GM10266 (cell line): ENCODE results near the gene HNRNPL.
"Not testable (repeated sequence)": the region's sequence is repeated elsewhere in the genome, so short reads cannot be mapped to it uniquely, and the experiment has no call there.

Experiments
- DNase-seq: peaks from one replicate; pipeline ENCODE4 v3.0.0; 2012; ENCODE audit errors: extremely low spot score
- TF ChIP-seq, protein P1 (sequence below): IDR thresholded peaks from 2 replicates; pipeline ENCODE4 v1.5.1; 2012; ENCODE audit warnings: mild to moderate bottlenecking, low read depth; ENCODE audit not compliant: control insufficient read depth, insufficient read depth; ENCODE audit errors: missing control alignments

HNRNPL gene

DNA sequence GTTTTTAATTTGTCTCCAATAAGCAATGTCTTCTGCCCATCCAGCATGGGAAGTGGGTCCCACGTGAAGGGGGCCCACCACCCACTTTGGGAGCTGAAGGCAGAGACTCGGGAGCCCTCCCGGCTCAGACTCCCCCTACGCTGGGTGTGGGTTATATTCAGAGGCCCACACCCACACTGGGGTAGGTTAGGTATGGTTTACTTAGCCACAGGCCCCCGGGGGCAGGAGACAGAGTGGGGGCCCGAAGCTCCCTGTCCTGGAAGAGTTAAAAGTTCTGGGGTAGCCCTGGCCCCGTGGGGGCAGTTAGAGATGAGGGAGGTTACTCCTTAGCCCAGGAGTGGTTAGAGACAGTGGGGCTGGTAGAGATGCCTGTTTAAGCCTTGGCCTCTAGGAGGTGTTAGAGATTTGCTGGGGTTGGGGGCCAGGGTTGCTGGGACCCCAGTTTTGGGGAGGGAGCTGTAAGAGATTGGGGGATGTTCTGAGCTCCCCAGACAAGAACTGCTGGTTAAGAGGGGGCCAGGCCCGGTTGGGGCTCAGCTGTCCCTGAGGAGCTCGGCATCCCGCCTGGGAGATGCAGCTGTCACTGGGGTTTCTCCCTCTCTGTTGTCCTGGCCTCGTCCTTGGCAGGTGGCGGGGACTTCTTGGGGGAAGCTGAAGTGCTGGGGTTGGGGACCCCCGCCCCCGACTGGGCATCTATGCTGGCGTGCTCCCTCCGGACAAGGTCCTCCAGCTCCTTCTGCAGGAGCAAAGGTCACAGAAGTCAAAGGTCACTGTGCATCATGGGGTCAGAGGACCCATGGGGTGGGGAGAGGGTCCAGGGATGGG lies 29.0 kb upstream of the HNRNPL start:
- TF ChIP-seq, protein P1, sequence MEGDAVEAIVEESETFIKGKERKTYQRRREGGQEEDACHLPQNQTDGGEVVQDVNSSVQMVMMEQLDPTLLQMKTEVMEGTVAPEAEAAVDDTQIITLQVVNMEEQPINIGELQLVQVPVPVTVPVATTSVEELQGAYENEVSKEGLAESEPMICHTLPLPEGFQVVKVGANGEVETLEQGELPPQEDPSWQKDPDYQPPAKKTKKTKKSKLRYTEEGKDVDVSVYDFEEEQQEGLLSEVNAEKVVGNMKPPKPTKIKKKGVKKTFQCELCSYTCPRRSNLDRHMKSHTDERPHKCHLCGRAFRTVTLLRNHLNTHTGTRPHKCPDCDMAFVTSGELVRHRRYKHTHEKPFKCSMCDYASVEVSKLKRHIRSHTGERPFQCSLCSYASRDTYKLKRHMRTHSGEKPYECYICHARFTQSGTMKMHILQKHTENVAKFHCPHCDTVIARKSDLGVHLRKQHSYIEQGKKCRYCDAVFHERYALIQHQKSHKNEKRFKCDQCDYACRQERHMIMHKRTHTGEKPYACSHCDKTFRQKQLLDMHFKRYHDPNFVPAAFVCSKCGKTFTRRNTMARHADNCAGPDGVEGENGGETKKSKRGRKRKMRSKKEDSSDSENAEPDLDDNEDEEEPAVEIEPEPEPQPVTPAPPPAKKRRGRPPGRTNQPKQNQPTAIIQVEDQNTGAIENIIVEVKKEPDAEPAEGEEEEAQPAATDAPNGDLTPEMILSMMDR, result no peak
- DNase-seq, result no peak

- TF ChIP-seq, protein P1, result no peak
- DNase-seq, result peak; percentile 86
These were observed 28.2 kb upstream of the HNRNPL start, which contains the start of gene RINL for GRCh38 chr19:38877781-38878574. TSS of gene RINL (minus strand) at chr19:38878275. CDS start at chr19:38876742, 1,533 bp downstream.

DNA sequence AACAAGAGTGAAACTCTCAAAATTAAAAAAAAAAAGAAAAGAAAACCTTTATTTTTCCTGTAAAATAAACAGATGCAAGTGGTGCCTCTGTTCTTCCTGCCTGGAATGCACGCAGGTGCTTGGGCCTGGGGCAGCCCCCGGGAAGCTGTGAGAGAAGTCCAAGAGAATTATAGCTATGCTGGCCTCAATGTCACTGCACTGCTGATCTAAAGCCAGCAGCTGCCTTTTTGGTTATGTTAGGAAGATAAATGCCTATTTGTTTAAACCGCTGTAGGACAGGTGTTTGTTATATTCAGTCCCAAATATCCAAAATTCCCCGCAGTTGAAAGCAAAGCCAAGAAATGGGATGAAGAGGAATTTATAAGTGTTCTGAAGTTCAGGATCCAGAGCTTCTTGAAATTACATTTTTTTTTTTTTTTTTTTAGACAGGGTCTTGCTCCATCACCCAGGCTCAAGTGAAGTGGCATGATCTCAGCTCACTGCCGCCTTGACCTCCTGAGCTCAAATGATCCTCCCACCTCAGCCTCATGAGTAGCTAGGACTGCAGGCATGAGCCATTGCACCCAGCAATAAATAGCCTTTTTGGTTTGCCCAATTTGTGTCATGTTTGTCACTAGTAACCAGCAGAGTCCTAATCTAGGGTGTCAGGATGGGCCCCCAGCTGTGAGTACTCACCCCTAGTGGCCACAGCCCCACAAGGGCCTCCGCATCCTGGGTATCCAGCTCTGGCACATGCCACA lies 26.0 kb upstream of the HNRNPL start:
- no peak for DNase-seq
- TF ChIP-seq, protein P1, result no peak

DNA sequence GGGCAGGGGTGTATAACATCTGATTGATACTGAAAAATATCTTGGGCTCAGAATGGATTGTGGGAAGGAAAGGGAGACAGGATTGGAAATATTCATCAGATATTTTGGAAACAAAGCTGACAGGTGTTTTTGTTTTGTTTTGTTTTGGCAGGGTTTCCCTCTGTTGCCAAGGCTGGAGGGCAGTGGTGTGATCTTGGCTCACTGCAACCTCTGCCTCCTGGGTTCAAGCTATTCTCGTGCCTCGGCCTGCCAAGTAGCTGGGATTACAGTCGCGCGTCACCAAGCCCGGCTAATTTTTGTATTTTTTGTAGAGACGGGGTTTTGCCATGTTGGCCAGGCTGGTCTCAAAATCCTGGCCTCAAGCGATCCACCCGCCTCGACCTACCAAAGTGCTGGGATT lies 23.6 kb upstream of the HNRNPL start:
- not testable (repeated sequence) for DNase-seq

DNA sequence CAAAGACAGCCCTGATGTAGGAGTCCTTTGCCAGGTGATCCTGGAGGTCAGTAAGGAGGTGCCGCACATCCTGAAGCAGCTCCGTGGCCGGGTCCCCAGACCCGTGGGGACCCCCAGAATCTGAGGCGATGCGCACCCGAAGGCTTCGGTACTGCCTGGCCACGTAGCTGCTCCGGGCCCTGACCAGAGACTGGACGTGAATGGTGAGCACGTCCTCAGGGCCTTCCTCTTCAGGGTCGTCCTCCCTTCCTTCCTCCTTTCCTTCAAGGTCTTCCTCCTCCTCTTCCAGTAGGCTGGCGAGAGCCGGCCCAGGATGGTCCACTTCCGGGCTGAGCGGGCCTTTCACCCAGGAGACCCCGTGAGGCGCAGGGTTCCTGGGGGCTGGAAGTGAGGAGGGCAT lies 20.8 kb upstream of the HNRNPL start:
- DNase-seq, result no peak
- TF ChIP-seq, protein P1, result no peak

DNA sequence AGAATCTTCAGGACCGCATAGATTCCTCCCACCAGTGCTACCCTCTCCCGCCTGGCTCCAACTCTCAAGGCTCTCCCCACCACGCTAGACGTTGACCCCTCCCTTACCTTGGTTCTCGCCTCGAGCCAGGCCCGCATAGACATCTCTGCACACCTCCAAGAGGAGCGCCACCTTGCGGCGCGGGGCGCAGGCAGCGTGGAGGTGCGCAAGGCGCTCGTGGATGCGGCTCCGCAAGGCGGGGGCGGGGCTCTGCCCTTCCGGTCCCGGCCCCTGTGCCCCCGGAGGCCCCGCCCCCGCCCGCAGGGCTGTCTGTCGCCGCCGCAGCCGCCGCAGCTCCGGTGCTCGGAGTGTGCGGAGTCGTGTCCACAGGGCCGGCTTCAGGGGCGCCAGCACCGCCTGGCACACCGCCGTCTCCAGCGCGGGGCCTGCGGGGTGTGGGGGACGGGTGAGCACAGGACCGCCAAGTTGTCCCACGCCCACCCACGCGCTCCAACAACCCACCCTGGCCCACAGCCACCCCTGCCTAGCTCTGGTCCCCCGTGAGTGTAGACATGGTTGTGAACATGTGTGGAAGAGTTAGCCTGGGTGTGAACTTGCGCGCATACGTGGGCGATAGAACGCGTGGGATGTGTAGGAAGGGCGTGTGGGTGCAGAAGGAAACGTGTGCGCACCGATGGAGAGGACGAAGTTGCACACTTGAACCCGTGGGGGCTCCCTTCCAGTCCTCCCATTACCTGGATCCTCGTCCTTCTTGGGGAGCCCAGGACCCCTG lies 20.2 kb upstream of the HNRNPL start:
- DNase-seq, result peak; percentile 89

More for the DNA sequence above, 20.2 kb upstream of the HNRNPL start:
- TF ChIP-seq, protein P1, result peak; percentile 94
